ENCODE results near the gene ST8SIA3. TPM values are rescaled to one million over a fixed set of nuclear protein-coding genes. Genes with fewer than 3 reads are reported as not detected.

ST8SIA3 gene
- total RNA-seq, 2 experiments from 2014 or later, result not detected

DNA sequence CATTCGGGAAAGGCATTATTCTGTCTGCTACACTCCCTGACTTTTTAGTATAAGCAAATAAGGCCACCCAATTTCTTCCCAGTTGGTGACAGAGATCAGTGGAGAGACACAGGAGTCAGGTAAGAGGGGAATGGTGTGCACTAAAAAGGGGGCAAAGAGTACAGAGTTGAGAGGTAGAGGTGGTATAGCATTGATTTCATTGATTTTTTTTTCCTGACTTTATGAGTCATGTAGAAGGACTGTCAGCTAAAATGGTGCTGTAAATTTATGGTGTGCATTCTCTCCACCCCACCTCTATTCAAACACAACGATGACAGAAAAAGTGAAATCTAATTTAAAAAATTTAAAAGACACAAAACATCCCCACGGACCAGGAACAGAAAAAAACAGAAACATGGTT, 23.7 kb upstream of the ST8SIA3 start:
- ChIA-PET POLR2A (interaction anchor here (0.6 kb wide), 1 partner anchor 407 kb away, joined by 4 read pairs; no protein-coding TSS in a partner anchor), CTCF (ENCODE audit: unreplicated experiment) (no interaction called here)
- H3K4me1 ChIP-seq (ENCODE audit: insufficient read depth, low read length, poor library complexity, severe bottlenecking), result no peaks in the 10 kb centered on the region
- no peak overlapping the region for H3K4me2 ChIP-seq (ENCODE audit: low read length)
- intact Hi-C loops (cut with micrococcal nuclease; ENCODE audit: unreplicated experiment), result no loop called here
- H3K79me2 ChIP-seq (ENCODE audit: insufficient read depth, low read depth, low read length), result no peaks in the 10 kb centered on the region
- H3K36me3 ChIP-seq (ENCODE audit: insufficient read depth, low read length), result no peaks in the 10 kb centered on the region
- no peak overlapping the region for H3K27ac ChIP-seq (ENCODE audit: low read depth, low read length, poor library complexity, severe bottlenecking)
- H2AFZ ChIP-seq (ENCODE audit: low read length), result no peak overlapping the region
- TF ChIP-seq EZH2phosphoT487 (IDR thresholded peaks at IDR 0.05; ENCODE audit: borderline replicate concordance, low read depth, low read length), result no peak
- TF ChIP-seq, protein P1, sequence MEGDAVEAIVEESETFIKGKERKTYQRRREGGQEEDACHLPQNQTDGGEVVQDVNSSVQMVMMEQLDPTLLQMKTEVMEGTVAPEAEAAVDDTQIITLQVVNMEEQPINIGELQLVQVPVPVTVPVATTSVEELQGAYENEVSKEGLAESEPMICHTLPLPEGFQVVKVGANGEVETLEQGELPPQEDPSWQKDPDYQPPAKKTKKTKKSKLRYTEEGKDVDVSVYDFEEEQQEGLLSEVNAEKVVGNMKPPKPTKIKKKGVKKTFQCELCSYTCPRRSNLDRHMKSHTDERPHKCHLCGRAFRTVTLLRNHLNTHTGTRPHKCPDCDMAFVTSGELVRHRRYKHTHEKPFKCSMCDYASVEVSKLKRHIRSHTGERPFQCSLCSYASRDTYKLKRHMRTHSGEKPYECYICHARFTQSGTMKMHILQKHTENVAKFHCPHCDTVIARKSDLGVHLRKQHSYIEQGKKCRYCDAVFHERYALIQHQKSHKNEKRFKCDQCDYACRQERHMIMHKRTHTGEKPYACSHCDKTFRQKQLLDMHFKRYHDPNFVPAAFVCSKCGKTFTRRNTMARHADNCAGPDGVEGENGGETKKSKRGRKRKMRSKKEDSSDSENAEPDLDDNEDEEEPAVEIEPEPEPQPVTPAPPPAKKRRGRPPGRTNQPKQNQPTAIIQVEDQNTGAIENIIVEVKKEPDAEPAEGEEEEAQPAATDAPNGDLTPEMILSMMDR (conservative IDR thresholded peaks at IDR 0.05; ENCODE audit: low read length), result no peak
- H3K4me3 ChIP-seq (ENCODE audit: low read depth, low read length, poor library complexity, severe bottlenecking), result no peak overlapping the region
- no TSS peak for BruUV-seq (replicated peaks)
- H3K9me2 ChIP-seq (ENCODE audit: insufficient read depth, low read length), result no peaks in the 10 kb centered on the region
- H4K20me1 ChIP-seq (ENCODE audit: insufficient read depth, low read length), result no peaks in the 10 kb centered on the region
- H3K9me3 ChIP-seq (ENCODE audit: low read length), result no peaks in the 10 kb centered on the region
- no peak for DNase-seq (ENCODE audit: low spot score)

DNA sequence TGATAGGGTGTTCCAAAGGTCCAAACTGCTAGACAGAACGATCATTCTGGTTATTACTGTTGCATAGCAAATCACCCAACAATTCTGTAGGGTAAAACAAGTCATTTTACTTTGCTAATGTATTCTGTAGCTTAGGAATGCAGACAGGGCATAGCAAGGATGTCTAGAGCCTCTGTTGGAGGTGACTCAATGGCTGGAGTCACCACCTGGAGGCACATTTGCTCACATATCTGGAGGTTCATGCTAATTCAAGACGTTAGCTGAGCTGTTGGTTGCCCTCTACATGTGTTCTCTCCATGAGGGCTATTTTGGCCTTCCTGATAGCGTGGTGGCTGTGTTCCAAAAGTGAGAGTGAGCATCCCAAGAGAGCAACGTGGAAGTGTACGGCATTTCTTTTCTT, 22.5 kb upstream of the ST8SIA3 start:
- Histone ChIP-seq H3K36me3 (ENCODE audit: insufficient read depth, low read length) (no peaks in the 10 kb centered on the region), H4K20me1 (ENCODE audit: insufficient read depth, low read length) (no peaks in the 10 kb centered on the region), H3K9me3 (ENCODE audit: low read length) (no peaks in the 10 kb centered on the region), H3K4me1 (ENCODE audit: insufficient read depth, low read length, poor library complexity, severe bottlenecking) (no peaks in the 10 kb centered on the region), H3K27ac (ENCODE audit: low read depth, low read length, poor library complexity, severe bottlenecking) (no peak overlapping the region), H3K4me2 (ENCODE audit: low read length) (no peak overlapping the region), H3K9me2 (ENCODE audit: insufficient read depth, low read length) (no peaks in the 10 kb centered on the region), H3K79me2 (ENCODE audit: insufficient read depth, low read depth, low read length) (no peaks in the 10 kb centered on the region), H3K4me3 (ENCODE audit: low read depth, low read length, poor library complexity, severe bottlenecking) (no peak overlapping the region), H2AFZ (ENCODE audit: low read length) (no peak overlapping the region)
- CTCF ChIA-PET (ENCODE audit: unreplicated experiment), result no interaction called here
- POLR2A ChIA-PET, result no interaction called here
- intact Hi-C loops (cut with micrococcal nuclease; ENCODE audit: unreplicated experiment), result no loop called here
- no TSS peak for BruUV-seq (replicated peaks)
- TF ChIP-seq, protein P1 (conservative IDR thresholded peaks at IDR 0.05; ENCODE audit: low read length), result no peak
- TF ChIP-seq EZH2phosphoT487 (IDR thresholded peaks at IDR 0.05; ENCODE audit: borderline replicate concordance, low read depth, low read length), result no peak
- DNase-seq (ENCODE audit: low spot score), result no peak

DNA sequence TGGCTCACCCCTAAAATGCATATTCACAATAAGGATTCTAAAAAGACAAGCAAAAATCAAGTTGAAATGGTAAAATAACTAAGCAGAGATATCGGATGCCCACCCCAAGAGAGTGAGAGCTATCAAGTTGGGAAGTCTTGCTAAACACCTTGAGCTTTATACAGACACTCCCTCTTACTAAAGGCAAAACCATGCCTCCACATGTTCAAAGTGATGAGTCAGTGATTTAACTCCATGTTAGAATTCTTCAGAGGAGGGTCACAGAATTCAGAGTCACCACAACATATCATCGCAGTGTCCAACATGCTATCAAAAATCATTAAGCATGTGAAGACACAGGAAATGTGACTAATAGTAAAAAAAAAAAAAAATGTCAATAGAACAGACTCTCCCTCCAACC, 20.6 kb upstream of the ST8SIA3 start:
- no peaks in the 10 kb centered on the region for H3K79me2 ChIP-seq (ENCODE audit: insufficient read depth, low read depth, low read length)
- ChIA-PET POLR2A (no interaction called here), CTCF (ENCODE audit: unreplicated experiment) (no interaction called here)
- no peak overlapping the region for H2AFZ ChIP-seq (ENCODE audit: low read length)
- no peaks in the 10 kb centered on the region for H3K9me2 ChIP-seq (ENCODE audit: insufficient read depth, low read length)
- no peak overlapping the region for H3K4me2 ChIP-seq (ENCODE audit: low read length)
- intact Hi-C loops (cut with micrococcal nuclease; ENCODE audit: unreplicated experiment), result no loop called here
- H3K4me1 ChIP-seq (ENCODE audit: insufficient read depth, low read length, poor library complexity, severe bottlenecking), result no peaks in the 10 kb centered on the region
- TF ChIP-seq, protein P1 (conservative IDR thresholded peaks at IDR 0.05; ENCODE audit: low read length), result no peak
- no peak for TF ChIP-seq EZH2phosphoT487 (IDR thresholded peaks at IDR 0.05; ENCODE audit: borderline replicate concordance, low read depth, low read length)
- no peak overlapping the region for H3K27ac ChIP-seq (ENCODE audit: low read depth, low read length, poor library complexity, severe bottlenecking)
- H3K36me3 ChIP-seq (ENCODE audit: insufficient read depth, low read length), result no peaks in the 10 kb centered on the region
- H3K4me3 ChIP-seq (ENCODE audit: low read depth, low read length, poor library complexity, severe bottlenecking), result no peak overlapping the region
- H4K20me1 ChIP-seq (ENCODE audit: insufficient read depth, low read length), result no peaks in the 10 kb centered on the region
- no peaks in the 10 kb centered on the region for H3K9me3 ChIP-seq (ENCODE audit: low read length)
- DNase-seq (ENCODE audit: low spot score), result no peak
- BruUV-seq (replicated peaks), result no TSS peak

All from OCI-LY7 (cell line).